ENCODE measurements around the gene SRSF7.

- TF ChIP-seq, protein P1, sequence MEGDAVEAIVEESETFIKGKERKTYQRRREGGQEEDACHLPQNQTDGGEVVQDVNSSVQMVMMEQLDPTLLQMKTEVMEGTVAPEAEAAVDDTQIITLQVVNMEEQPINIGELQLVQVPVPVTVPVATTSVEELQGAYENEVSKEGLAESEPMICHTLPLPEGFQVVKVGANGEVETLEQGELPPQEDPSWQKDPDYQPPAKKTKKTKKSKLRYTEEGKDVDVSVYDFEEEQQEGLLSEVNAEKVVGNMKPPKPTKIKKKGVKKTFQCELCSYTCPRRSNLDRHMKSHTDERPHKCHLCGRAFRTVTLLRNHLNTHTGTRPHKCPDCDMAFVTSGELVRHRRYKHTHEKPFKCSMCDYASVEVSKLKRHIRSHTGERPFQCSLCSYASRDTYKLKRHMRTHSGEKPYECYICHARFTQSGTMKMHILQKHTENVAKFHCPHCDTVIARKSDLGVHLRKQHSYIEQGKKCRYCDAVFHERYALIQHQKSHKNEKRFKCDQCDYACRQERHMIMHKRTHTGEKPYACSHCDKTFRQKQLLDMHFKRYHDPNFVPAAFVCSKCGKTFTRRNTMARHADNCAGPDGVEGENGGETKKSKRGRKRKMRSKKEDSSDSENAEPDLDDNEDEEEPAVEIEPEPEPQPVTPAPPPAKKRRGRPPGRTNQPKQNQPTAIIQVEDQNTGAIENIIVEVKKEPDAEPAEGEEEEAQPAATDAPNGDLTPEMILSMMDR (IDR thresholded peaks at IDR 0.05), result no peak
- no peak for TF ChIP-seq POLR2A (IDR thresholded peaks at IDR 0.05)
Measured at GRCh38 chr2:38708900-38709566, 42.1 kb downstream of the SRSF7 start.

Data from upper lobe of left lung (tissue), 4 donors.